GM15510 (cell line): ENCODE results near the gene MYLK4.

Experiments used
- POLR2A ChIP-seq: IDR thresholded peaks from 3 replicates; pipeline ENCODE4 v1.6.1; 2011; ENCODE audit warnings: borderline replicate concordance; ENCODE audit not compliant: insufficient read length; ENCODE audit errors: extremely low read depth

The MYLK4 gene

GRCh38 chr6:2636672-2637071 lies 114.0 kb downstream of the MYLK4 start:
- TF ChIP-seq POLR2A = no peak

DNA sequence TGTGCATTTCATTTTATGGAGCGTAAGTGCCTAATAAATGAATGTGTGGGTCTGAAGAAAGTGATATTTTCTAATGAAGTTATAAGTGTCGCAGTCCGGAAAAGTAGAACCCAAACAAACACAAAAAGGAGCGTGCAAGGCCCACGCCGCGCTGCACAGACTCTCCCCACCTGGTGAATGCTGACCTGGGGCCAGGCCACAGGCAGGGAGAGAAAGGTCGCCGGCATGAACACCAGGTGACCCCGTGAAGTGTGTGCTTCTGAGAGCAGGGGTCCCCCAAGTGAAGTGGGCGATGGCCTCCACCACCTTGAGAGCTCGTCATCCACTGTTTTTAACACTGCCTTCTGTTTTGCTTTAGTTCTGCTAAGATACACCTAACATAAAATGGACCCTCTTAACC lies 114.8 kb downstream of the MYLK4 start:
- TF ChIP-seq POLR2A = no peak

DNA sequence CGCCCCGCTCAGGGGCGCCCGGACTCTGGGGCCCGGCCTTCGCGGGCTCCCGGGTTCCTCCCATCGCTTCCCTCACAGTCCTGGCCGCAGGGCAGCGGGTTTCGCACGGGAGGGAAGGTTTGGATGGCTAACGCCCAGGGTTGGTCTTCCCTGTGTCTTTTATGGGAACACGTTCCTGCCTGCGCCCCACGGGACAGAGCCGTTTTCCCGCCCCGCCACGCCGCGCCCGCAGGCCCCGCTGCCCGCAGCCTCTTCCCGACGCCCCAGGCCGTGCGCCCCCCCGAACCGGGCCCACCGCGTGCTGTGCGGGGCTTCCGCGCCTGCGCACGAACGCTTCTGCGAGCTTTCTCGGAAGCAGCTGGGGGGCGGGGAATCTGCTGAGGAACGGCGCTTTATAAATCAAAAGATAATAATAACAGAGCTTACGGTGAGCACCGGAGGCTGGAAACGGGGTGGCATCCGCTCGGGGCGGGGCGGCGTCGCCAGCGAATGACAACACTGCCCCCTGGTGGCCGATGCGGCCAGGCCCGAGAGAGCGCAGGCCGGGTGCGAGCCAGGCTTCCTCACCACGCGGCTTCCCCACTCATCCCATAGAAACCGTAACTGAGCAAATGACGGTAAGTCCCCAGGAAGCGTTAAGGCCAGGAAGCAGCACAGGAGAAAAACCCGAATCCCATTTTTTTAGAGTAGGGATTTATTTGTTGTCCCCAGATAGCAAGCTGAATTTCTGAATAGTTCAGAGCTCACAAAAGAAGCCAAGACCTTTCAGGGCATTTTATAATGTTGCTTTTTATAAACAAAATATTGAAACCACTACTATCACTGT lies 116.4 kb downstream of the MYLK4 start:
- TF ChIP-seq POLR2A = no peak

GRCh38 chr6:2633736-2634135 lies 117.0 kb downstream of the MYLK4 start:
- TF ChIP-seq POLR2A = no peak

- no peak for TF ChIP-seq POLR2A
These were observed 117.6 kb downstream of the MYLK4 start for GRCh38 chr6:2632976-2633584.

- TF ChIP-seq POLR2A = no peak
These were observed 118.4 kb downstream of the MYLK4 start for GRCh38 chr6:2632368-2632767.

DNA sequence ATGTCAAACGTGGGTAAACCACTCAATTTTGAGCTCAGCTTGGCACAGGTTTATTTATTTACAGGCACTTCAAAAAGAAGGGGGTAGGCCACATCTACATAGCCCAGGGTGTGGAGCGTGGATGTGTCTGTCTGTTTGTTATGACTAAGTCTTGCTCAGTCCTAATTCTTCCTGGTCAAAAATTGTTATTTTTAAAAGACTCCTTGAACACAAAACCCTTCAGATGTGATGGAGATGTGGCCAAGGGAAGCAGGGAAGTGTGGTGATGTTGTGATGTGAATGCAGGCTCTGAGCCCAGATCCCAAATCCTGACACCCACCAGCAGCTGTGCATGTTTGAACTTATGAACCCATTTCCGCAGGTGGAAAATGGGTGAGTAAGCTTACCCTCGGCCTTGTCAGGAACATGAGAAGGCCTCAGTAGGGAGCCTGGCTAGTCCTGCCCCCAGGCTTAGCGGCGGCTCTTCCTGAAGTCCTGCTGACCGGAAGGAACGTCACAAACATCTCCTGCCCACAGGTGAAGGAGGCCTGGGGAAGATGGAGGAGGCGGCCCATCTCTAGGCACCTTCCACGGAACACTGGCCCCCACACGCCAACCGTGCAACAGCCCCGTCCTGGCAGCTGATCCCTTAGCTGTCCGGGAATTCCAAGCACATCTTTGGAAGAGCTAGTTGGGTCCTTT lies 119.7 kb downstream of the MYLK4 start:
- TF ChIP-seq POLR2A = no peak

GRCh38 chr6:2630359-2630758 lies 120.4 kb downstream of the MYLK4 start:
- TF ChIP-seq POLR2A = no peak

DNA sequence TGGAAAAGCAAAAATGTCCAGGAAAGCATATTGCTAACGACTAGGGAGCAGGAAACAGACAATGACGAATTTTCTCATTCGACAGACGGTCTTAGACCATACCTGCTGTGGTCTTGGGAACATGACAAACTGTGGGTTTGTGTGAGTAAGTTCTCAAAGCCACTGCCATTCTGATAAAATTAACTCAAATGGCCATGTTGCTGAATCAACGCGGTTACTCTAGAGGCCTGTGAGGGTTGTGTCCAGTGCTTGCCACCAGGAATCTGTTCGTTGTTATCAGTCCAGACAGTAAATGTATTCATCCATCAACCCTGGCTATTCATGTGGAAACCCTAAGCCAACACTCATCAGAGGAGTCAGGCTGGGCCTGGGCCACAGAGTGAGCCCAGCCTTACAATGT lies 124.3 kb downstream of the MYLK4 start:
- no peak for TF ChIP-seq POLR2A

DNA sequence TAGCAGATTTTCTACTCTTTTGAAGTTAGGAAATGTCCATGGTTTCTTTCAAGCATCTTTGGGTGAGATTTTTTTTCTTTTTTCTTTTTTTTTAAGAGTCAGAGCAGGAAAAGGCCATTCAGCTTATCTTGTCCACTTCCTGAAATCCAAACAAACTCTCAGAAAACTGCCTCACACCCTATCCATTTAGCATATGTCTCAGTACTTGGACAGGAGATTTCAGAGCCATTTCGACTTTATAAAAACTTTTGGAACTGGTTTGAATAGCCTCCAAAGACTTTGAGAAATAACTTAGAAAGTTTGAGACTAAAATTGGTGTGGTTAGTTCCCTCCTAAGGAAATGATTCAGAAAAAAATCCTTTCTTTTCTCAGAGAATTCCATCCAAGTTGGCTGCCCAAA lies 125.1 kb downstream of the MYLK4 start:
- no peak for TF ChIP-seq POLR2A

DNA sequence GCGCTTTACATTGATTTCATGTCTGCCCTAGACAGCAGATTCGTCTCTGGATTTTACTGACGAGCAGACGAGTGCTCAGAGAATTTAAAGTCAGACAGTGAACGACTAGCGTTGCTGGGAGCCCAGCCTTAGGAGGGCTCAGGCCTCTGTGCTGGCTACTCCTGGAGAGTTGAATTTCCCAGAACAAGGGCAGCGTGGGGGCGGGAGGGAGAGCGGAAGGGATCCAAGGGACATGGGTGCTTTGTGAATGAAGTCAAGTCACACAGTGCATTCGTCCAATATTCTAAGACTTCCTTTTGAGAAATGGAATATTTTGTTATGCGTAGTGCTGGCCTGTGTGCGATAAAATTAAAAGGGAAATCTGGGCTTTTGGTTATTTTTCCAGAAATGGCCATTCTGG lies 126.5 kb downstream of the MYLK4 start:
- TF ChIP-seq POLR2A = no peak

DNA sequence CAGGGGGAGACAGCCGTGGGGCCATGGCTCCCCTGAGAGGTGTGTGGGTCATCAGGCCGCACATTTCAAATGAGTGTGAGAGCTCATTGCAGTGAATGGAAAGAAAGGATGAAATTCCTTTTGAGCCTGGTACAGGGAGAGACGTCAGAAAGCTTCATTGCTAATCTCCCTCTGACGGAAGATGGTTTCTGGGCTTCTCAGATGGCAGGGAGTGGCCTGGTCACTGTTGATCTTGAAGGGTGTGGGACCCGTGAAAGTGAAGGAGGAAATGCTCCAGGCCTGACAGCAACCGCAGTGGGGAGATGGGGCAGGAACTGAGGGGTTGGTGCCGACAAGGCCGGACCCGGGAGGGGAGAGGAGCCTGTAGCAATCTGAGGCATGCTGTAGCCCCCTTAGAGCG lies 127.4 kb downstream of the MYLK4 start:
- no peak for TF ChIP-seq POLR2A

- TF ChIP-seq POLR2A = no peak
These were observed 128.1 kb downstream of the MYLK4 start for GRCh38 chr6:2622671-2623070.

DNA sequence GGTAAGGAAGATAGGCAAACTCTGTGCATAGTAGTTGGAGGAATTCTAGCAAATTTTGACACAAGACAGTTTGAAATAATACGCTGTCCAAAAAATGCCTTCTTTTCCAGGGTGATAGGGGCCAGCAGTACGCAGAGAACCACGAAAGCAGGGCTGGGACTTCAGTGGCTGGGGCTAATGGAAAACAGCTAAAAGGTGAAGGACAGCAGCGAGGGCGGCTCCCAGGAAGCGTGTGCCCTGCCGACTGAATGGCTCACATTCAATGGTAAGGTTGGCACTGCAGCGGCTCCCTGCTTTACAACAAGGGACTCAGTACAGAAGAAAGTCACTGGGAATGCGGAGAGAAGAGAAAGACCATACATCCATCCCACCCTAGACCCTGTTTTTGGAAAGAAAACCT lies 131.1 kb downstream of the MYLK4 start:
- TF ChIP-seq POLR2A = no peak

DNA sequence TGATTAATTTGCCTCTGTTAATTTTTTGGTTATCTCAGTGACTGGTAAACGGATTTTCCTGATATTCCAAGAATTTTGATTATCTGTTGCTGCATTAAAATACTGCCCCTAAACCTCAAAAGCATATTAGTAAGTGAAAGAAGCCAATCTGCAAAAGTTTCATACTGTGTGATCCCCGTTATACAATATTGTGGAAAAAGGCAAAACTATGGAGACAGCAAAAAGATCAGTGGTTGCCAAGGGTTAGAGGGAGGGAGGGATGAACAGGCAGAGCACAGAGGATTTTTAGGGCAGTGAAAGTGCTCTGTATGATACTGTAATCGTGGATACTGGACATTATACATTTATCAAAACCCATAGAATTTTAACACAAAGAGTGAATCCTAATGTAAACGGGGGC lies 133.0 kb downstream of the MYLK4 start:
- TF ChIP-seq POLR2A = no peak

GRCh38 chr6:2616811-2617210 lies 133.9 kb downstream of the MYLK4 start:
- TF ChIP-seq POLR2A = no peak
